GM12878 (cell line): ENCODE measurements around the gene HS1BP3.

Experiments
- TAF1 ChIP-seq: IDR thresholded peaks from 2 replicates; pipeline ENCODE4 v1.6.1; 2011; ENCODE audit warnings: mild to moderate bottlenecking, low read depth, low read length, borderline replicate concordance
- TF ChIP-seq, protein P1 (sequence below): IDR thresholded peaks from 2 replicates; pipeline ENCODE4 v1.6.1; 2011; ENCODE audit warnings: low read depth, mild to moderate bottlenecking, low read length, moderate library complexity, borderline replicate concordance; ENCODE audit errors: extremely low read depth
- TF ChIP-seq, protein P2 (sequence below), 3 experiments: IDR thresholded peaks in 2 of 3; conservative IDR thresholded peaks in 1 of 3; 2 replicates each; pipeline ENCODE4 v1.5.1; 2011; ENCODE audit warnings: low read depth in 3 of 3, low read length in 3 of 3, mild to moderate bottlenecking in 3 of 3, control low read depth in 2 of 3, moderate library complexity in 2 of 3, inconsistent platforms in 1 of 3, mixed read lengths in 1 of 3; ENCODE audit not compliant: control insufficient read depth in 2 of 3, insufficient read depth in 1 of 3; ENCODE audit errors: extremely low read depth in 1 of 3

DNA sequence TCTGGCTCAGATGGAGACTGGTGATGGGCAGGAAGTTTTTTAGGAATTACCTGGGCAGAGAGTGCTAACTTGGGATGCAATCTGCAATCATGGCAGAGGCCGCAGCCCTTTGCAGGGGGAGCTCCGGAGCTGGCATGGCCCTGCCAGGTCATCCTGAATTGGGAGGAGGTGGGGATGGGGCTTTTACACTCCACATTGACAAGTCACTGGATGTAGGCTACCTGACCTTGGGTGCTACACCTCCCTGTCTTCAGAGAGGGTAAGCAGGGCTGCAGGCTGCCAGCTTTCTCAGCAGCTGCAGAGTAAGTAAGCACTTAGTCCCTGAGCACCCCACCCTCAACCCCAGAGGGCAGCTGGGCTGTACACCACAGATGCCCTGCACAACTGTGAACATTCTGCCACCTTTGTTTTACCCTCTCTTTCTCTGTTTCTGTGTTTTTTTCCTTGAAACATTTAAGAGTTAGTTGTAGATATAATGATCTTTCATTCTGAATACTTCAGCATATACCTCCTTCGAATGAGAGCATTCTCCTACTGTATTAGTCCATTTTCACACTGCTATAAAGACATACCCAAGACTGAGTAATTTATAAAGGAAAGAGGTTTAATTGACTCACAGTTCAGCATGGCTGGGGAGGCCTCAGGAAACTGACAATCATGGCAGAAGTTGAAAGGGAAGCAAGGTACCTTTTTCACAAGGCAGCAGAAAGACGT is 6.8 kb upstream of the HS1BP3 start:
- TF ChIP-seq, protein P1, sequence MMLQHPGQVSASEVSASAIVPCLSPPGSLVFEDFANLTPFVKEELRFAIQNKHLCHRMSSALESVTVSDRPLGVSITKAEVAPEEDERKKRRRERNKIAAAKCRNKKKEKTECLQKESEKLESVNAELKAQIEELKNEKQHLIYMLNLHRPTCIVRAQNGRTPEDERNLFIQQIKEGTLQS, result no peak
- no peak for TF ChIP-seq TAF1
- TF ChIP-seq, protein P2, sequence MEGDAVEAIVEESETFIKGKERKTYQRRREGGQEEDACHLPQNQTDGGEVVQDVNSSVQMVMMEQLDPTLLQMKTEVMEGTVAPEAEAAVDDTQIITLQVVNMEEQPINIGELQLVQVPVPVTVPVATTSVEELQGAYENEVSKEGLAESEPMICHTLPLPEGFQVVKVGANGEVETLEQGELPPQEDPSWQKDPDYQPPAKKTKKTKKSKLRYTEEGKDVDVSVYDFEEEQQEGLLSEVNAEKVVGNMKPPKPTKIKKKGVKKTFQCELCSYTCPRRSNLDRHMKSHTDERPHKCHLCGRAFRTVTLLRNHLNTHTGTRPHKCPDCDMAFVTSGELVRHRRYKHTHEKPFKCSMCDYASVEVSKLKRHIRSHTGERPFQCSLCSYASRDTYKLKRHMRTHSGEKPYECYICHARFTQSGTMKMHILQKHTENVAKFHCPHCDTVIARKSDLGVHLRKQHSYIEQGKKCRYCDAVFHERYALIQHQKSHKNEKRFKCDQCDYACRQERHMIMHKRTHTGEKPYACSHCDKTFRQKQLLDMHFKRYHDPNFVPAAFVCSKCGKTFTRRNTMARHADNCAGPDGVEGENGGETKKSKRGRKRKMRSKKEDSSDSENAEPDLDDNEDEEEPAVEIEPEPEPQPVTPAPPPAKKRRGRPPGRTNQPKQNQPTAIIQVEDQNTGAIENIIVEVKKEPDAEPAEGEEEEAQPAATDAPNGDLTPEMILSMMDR (IDR thresholded peaks at IDR 0.05 in 2 of 3, conservative IDR thresholded peaks at IDR 0.05 in 1 of 3; ENCODE audit: control insufficient read depth in 2 of 3, extremely low read depth in 1 of 3, insufficient read depth in 1 of 3, low read depth in 3 of 3, low read length in 3 of 3), result no peak
